HCT116 (cell line): ENCODE measurements around the gene ABCG1. TPM values are rescaled to one million over a fixed set of nuclear protein-coding genes. Genes with fewer than 3 reads are reported as not detected.

Experiments used
- ATAC-seq: fragments of 200-7000 bp; cut with Tn5 transposase; 2 replicates; pipeline ENCODE4 v1.9.1; 2020; ENCODE audit warnings: mild to moderate bottlenecking, moderate library complexity
- BruUV-seq: library from RNA; stranded (reverse); fragments of 400-500 nt; replicated peaks from 2 replicates; lab custom pipeline; 2021; lab: Mats Ljungman, UMichigan
- CTCF ChIA-PET: fragments of 300-600 bp; sonication (Branson Sonifier 250); formaldehyde crosslinking; loops from one replicate; lab custom pipeline; 2021; ENCODE audit warnings: antibody characterized with exemption; lab: Charles Lee
- POLR2A ChIA-PET: fragments of 300-600, 350-600 bp; sonication (Branson Sonifier 250); formaldehyde crosslinking; loops from one replicate; lab custom pipeline; 2021; ENCODE audit warnings: antibody characterized with exemption; lab: Charles Lee
- RAD21 ChIA-PET, 2 experiments: fragments of 300-600 bp; sonication (Branson Sonifier 250); formaldehyde crosslinking; loops; one replicate each; lab custom pipeline; 2023; ENCODE audit warnings: low total read pairs in 2 of 2; ENCODE audit not compliant: uncharacterized antibody in 2 of 2, unreplicated experiment in 2 of 2, low non-redundant PET in 1 of 2; lab: Charles Lee
- DNase-seq: peaks from one replicate; pipeline ENCODE4 v3.0.0-alpha.2; 2010; ENCODE audit warnings: low read depth, low spot score
- H2AFZ ChIP-seq: fragments of 200-600 bp; shearing (Covaris generic), sonication (generic); 2 replicates; pipeline ENCODE4 v1.6.1; 2017; ENCODE audit warnings: low read depth, mixed run types, mixed read lengths, antibody characterized with exemption, low read length; ENCODE audit not compliant: poor library complexity, severe bottlenecking
- H3K27ac ChIP-seq: 2 replicates; pipeline ENCODE4 v1.5.1; 2012; ENCODE audit warnings: low read depth, low read length
- H3K27me3 ChIP-seq: fragments of 200-600 bp; sonication (generic); 2 replicates; pipeline ENCODE4 v1.6.1; 2016; ENCODE audit warnings: mixed run types, low read length, mixed read lengths; ENCODE audit not compliant: insufficient read depth
- H3K36me3 ChIP-seq, 2 experiments: fragments of 200-500 bp in 1 of 2; fragments of 200-600 bp in 1 of 2; sonication (Bioruptor generic) in 1 of 2; sonication (generic) in 1 of 2; 2 replicates each; pipeline versions ENCODE4 v1.5.1 to v1.6.1; 2014 to 2016; ENCODE audit warnings: low read length in 2 of 2, inconsistent platforms in 1 of 2, mixed read lengths in 1 of 2, mixed run types in 1 of 2; ENCODE audit not compliant: insufficient read depth in 2 of 2, control insufficient read depth in 1 of 2
- H3K4me1 ChIP-seq, 2 experiments: fragments of 200-600 bp in 1 of 2; sonication (generic) in 1 of 2; 2 replicates each; pipeline versions ENCODE4 v1.5.1 to v1.6.1; 2012 to 2017; ENCODE audit warnings: low read length in 2 of 2, inconsistent platforms in 1 of 2, mild to moderate bottlenecking in 1 of 2, mixed read lengths in 1 of 2, mixed run types in 1 of 2, moderate library complexity in 1 of 2; ENCODE audit not compliant: insufficient read depth in 2 of 2, control insufficient read depth in 1 of 2
- H3K4me2 ChIP-seq: fragments of 200-600 bp; sonication (generic); 2 replicates; pipeline ENCODE4 v1.6.1; 2017; ENCODE audit warnings: mixed run types, low read length, mixed read lengths
- H3K4me3 ChIP-seq, 2 experiments: fragments of 200-600 bp in 1 of 2; sonication (generic) in 1 of 2; replicated peaks in 1 of 2; 2 replicates each; pipeline ENCODE4 v1.5.1; 2011 to 2016; ENCODE audit warnings: low read length in 2 of 2, control low read depth in 1 of 2, low read depth in 1 of 2, mild to moderate bottlenecking in 1 of 2, mixed read lengths in 1 of 2, mixed run types in 1 of 2
- H3K79me2 ChIP-seq: fragments of 200-600 bp; sonication (generic); 2 replicates; pipeline ENCODE4 v1.6.1; 2017; ENCODE audit warnings: mild to moderate bottlenecking, mixed run types, low read length, moderate library complexity, mixed read lengths; ENCODE audit not compliant: insufficient read depth
- H3K9ac ChIP-seq: fragments of 200-600 bp; sonication (generic); 2 replicates; pipeline ENCODE4 v1.6.1; 2016; ENCODE audit warnings: low read length, mixed read lengths
- H3K9me2 ChIP-seq: fragments of 200-600 bp; sonication (generic), shearing (Covaris generic); 2 replicates; pipeline ENCODE4 v1.6.1; 2017; ENCODE audit warnings: mixed run types, mild to moderate bottlenecking, moderate library complexity; ENCODE audit not compliant: insufficient read depth
- H3K9me3 ChIP-seq, 2 experiments: fragments of 200-500 bp in 1 of 2; fragments of 200-600 bp in 1 of 2; sonication (Bioruptor generic) in 1 of 2; sonication (generic) in 1 of 2; 2 replicates each; pipeline ENCODE4 v1.6.1; 2014 to 2017; ENCODE audit warnings: low read length in 2 of 2, mixed read lengths in 2 of 2, inconsistent platforms in 1 of 2, low read depth in 1 of 2, mild to moderate bottlenecking in 1 of 2, mixed run types in 1 of 2, moderate library complexity in 1 of 2; ENCODE audit not compliant: control insufficient read depth in 1 of 2, insufficient read depth in 1 of 2
- H4K20me1 ChIP-seq: fragments of 200-600 bp; sonication (generic), shearing (Covaris generic); 2 replicates; pipeline ENCODE4 v1.6.1; 2017; ENCODE audit warnings: mixed run types, mild to moderate bottlenecking, moderate library complexity; ENCODE audit not compliant: insufficient read depth
- ATF3 ChIP-seq: IDR thresholded peaks from 2 replicates; pipeline ENCODE4 v1.6.1; 2012
- CBX3 ChIP-seq: IDR thresholded peaks from 2 replicates; pipeline ENCODE4 v1.6.1; 2012; ENCODE audit warnings: low read depth
- CEBPB ChIP-seq: IDR thresholded peaks from 2 replicates; pipeline ENCODE4 v1.6.1; 2012; ENCODE audit warnings: low read depth
- CTCF ChIP-seq, 3 experiments: fragments of 200-600 bp in 1 of 3; sonication (generic) in 1 of 3; IDR thresholded peaks in 2 of 3; conservative IDR thresholded peaks in 1 of 3; 2 replicates each; pipeline ENCODE4 v1.5.1; 2012 to 2017; ENCODE audit warnings: low read depth in 2 of 3, low read length in 2 of 3, antibody characterized with exemption in 1 of 3, borderline replicate concordance in 1 of 3, control low read depth in 1 of 3, mild to moderate bottlenecking in 1 of 3, mixed read lengths in 1 of 3, mixed run types in 1 of 3, moderate library complexity in 1 of 3; ENCODE audit not compliant: insufficient read depth in 1 of 3
- EGR1 ChIP-seq: IDR thresholded peaks from 2 replicates; pipeline ENCODE4 v1.6.1; 2012; ENCODE audit warnings: low read depth
- EZH2 ChIP-seq: fragments of 200-600 bp; sonication (generic); IDR thresholded peaks from 2 replicates; pipeline ENCODE4 v1.6.1; 2017; ENCODE audit warnings: antibody characterized with exemption, mixed run types
- EZH2phosphoT487 ChIP-seq: fragments of 200-600 bp; IDR thresholded peaks from 2 replicates; pipeline ENCODE4 v1.6.1; 2018; ENCODE audit warnings: antibody characterized with exemption, borderline replicate concordance
- FOSL1 ChIP-seq: IDR thresholded peaks from 2 replicates; pipeline ENCODE4 v1.6.1; 2012; ENCODE audit warnings: low read depth
- POLR2A ChIP-seq: IDR thresholded peaks from 2 replicates; pipeline ENCODE4 v1.7.0; 2011; ENCODE audit warnings: borderline replicate concordance; ENCODE audit not compliant: insufficient read depth, insufficient read length; ENCODE audit errors: extremely low read depth
- POLR2AphosphoS5 ChIP-seq: IDR thresholded peaks from 2 replicates; pipeline ENCODE4 v1.6.1; 2011; ENCODE audit warnings: mild to moderate bottlenecking, low read depth, low read length, moderate library complexity
- RAD21 ChIP-seq: IDR thresholded peaks from 2 replicates; pipeline ENCODE4 v1.6.1; 2012; ENCODE audit warnings: low read depth, mild to moderate bottlenecking
- REST ChIP-seq: IDR thresholded peaks from 2 replicates; pipeline ENCODE4 v1.6.1; 2012; ENCODE audit warnings: low read depth
- SIN3A ChIP-seq: IDR thresholded peaks from 2 replicates; pipeline ENCODE4 v1.6.1; 2012; ENCODE audit warnings: low read depth
- SP1 ChIP-seq: IDR thresholded peaks from 2 replicates; pipeline ENCODE4 v1.6.1; 2012; ENCODE audit warnings: low read depth
- SRF ChIP-seq: IDR thresholded peaks from 2 replicates; pipeline ENCODE4 v1.6.1; 2012; ENCODE audit warnings: low read depth
- ZBTB33 ChIP-seq: IDR thresholded peaks from 2 replicates; pipeline ENCODE4 v1.6.1; 2011; ENCODE audit warnings: mild to moderate bottlenecking, low read length, moderate library complexity; ENCODE audit not compliant: insufficient replicate concordance; ENCODE audit errors: extremely low read depth
- ZFX ChIP-seq: fragments of 450-650 bp; IDR thresholded peaks from 2 replicates; pipeline ENCODE4 v1.6.1; 2017
- ZNF274 ChIP-seq: fragments of 200-500 bp; sonication (Bioruptor generic); IDR thresholded peaks from 2 replicates; pipeline ENCODE4 v1.6.1; 2014; ENCODE audit warnings: mild to moderate bottlenecking, low read depth, low read length, inconsistent platforms
- intact Hi-C: fragments of 100-400 bp; cut with micrococcal nuclease; formaldehyde crosslinking; loops from 2 replicates; pipeline ENCODE4 v1.10.0; 2022
- total RNA-seq: library from RNA; stranded (reverse); gene quantifications from one replicate; pipeline ENCODE4 v1.2.1, GENCODE V29; 2021; ENCODE audit not compliant: unreplicated experiment

ABCG1 gene
- total RNA-seq, 1 experiment from 2014 or later, result 1.6 TPM

- TF ChIP-seq EZH2 (no peak), POLR2AphosphoS5 (no peak), SRF (no peak), CBX3 (no peak), ZBTB33 (no peak), REST (no peak), CEBPB (no peak), FOSL1 (no peak), SP1 (no peak), SIN3A (no peak), ZNF274 (no peak), CTCF (IDR thresholded peaks at IDR 0.05 in 2 of 3, conservative IDR thresholded peaks at IDR 0.05 in 1 of 3; ENCODE audit: borderline replicate concordance in 1 of 3, insufficient read depth in 1 of 3, low read depth in 2 of 3, low read length in 2 of 3) (no peak), ATF3 (no peak), POLR2A (no peak), RAD21 (no peak), EZH2phosphoT487 (no peak), EGR1 (no peak), ZFX (no peak)
- Histone ChIP-seq H3K36me3 (no peaks in the 10 kb centered on the region), H3K79me2 (no peaks in the 10 kb centered on the region), H3K4me1 (peaks cover 4 to 8% of the 10 kb centered on the region in 2 experiments; a peak in 3 of 4 replicates), H3K9me3 (no peaks in the 10 kb centered on the region), H3K27ac (no peak overlapping the region), H4K20me1 (no peaks in the 10 kb centered on the region), H3K9me2 (no peaks in the 10 kb centered on the region), H3K9ac (no peak overlapping the region), H3K27me3 (no peaks in the 10 kb centered on the region), H3K4me2 (no peak overlapping the region), H2AFZ (no peak overlapping the region), H3K4me3 (no peak overlapping the region)
- ChIA-PET CTCF (no interaction called here), POLR2A (no interaction called here), RAD21 (no interaction called here)
- ATAC-seq (no peak), DNase-seq (no peak)
- no TSS peak for BruUV-seq
- intact Hi-C loops, result no loop called here
Measured at GRCh38 chr21:42214921-42215320, 4.0 kb upstream of the ABCG1 start.
